Measurements from ENCODE around the gene MEGF10.

Gene MEGF10

DNA sequence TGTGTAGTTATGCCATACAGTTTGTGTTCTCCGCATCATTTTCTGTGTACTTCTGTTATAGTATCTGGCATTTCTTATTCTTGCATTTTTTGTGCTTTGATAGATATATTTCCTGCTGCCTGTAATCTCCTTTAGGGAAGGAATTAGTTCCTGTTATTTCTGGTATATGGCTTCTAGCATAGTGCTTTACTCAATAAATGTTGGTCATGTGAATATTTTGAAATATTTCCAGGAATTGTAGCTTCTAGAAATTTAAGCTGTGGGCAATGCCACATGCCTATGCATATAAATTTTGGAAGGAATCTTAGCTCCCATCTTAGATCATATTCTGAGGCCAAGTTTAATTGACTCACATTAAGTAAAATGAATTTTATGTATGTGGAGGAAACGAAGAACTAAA is 215.3 kb downstream of the MEGF10 start:
- CTCF ChIA-PET: no interaction called here
- POLR2A ChIA-PET: no interaction called here
- TF ChIP-seq TARDBP (IDR thresholded peaks at IDR 0.05) (no peak), NFRKB (IDR thresholded peaks at IDR 0.05) (no peak), FOXK2 (IDR thresholded peaks at IDR 0.05) (no peak), LEF1 (IDR thresholded peaks at IDR 0.05; ENCODE audit: borderline replicate concordance) (no peak), CTBP1 (IDR thresholded peaks at IDR 0.05; ENCODE audit: borderline replicate concordance) (no peak), PKNOX1 (IDR thresholded peaks at IDR 0.05) (no peak), FOXA1 (IDR thresholded peaks at IDR 0.05) (no peak), BHLHE40 (IDR thresholded peaks at IDR 0.05; ENCODE audit: borderline replicate concordance) (no peak), SP1 (IDR thresholded peaks at IDR 0.05) (no peak), ZNF384 (IDR thresholded peaks at IDR 0.05) (no peak), ARNT (IDR thresholded peaks at IDR 0.05) (no peak), L3MBTL2 (conservative IDR thresholded peaks at IDR 0.05) (no peak), FOXM1 (IDR thresholded peaks at IDR 0.05; ENCODE audit: borderline replicate concordance) (no peak), HDGF (IDR thresholded peaks at IDR 0.05; ENCODE audit: borderline replicate concordance) (no peak), ELF4 (IDR thresholded peaks at IDR 0.05) (no peak), SUZ12 (IDR thresholded peaks at IDR 0.05) (no peak)
- no peak for DNase-seq (ENCODE audit: extremely low spot score)

- POLR2A ChIA-PET: no interaction called here
- CTCF ChIA-PET: no interaction called here
- DNase-seq (ENCODE audit: extremely low spot score): no peak
- TF ChIP-seq L3MBTL2 (conservative IDR thresholded peaks at IDR 0.05) (no peak), SUZ12 (IDR thresholded peaks at IDR 0.05) (no peak), FOXA1 (IDR thresholded peaks at IDR 0.05) (no peak)
Measured at GRCh38 chr5:127506616-127507015, 216.0 kb downstream of the MEGF10 start.

DNA sequence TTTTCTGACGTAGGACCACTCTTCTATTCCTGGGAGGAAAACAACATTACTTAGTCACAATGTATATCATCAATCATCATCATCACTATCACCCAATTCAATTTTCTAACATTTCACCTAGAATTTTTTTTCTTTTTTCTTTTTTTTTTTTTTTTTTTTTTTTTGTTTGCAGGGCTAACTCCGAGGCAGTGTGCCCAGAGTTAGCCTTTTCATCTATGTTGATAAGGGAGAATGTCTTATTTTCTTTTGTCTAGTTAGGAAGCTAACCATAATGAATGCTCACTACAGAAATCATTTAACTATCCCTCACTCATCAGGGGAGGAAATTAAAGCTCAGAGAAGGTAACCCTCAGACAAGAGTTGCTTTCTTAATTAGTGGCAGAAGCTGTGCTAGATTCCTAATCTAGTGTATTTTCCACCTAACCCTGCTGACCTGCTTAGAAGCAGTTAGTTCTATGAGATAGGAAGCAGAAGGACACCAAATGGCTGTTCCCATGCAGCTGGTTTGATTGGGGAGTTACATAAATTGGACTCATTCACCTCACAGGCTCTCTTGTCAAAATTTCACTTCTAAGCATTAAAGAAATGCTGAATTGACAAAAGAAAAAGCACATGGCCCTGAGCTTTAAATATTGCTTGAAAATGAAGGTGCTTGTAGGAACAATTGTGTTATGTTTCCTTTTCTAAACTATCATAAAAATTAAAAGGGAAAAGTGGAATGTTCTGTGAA is 218.2 kb downstream of the MEGF10 start:
- ChIA-PET CTCF (no interaction called here), POLR2A (no interaction called here)
- no peak for TF ChIP-seq NFRKB (IDR thresholded peaks at IDR 0.05)
- TF ChIP-seq LEF1 (IDR thresholded peaks at IDR 0.05; ENCODE audit: borderline replicate concordance): no peak
- TF ChIP-seq FOXA1 (IDR thresholded peaks at IDR 0.05): no peak
- no peak for TF ChIP-seq FOXM1 (IDR thresholded peaks at IDR 0.05; ENCODE audit: borderline replicate concordance)
- TF ChIP-seq ARNT (IDR thresholded peaks at IDR 0.05): no peak
- TF ChIP-seq SP1 (IDR thresholded peaks at IDR 0.05): no peak
- TF ChIP-seq TARDBP (IDR thresholded peaks at IDR 0.05): no peak
- no peak for TF ChIP-seq FOXK2 (IDR thresholded peaks at IDR 0.05)
- TF ChIP-seq BHLHE40 (IDR thresholded peaks at IDR 0.05; ENCODE audit: borderline replicate concordance): no peak
- no peak for TF ChIP-seq HDGF (IDR thresholded peaks at IDR 0.05; ENCODE audit: borderline replicate concordance)
- no peak for TF ChIP-seq ZNF384 (IDR thresholded peaks at IDR 0.05)
- DNase-seq (ENCODE audit: extremely low spot score): no peak

All from HEK293T (cell line).